Transverse colon (tissue), 4 donors: ENCODE measurements around the gene ACVR1B. TPM values are rescaled to one million over a fixed set of nuclear protein-coding genes. Genes with fewer than 3 reads are reported as not detected.
"Not testable (repeated sequence)": the region's sequence is repeated elsewhere in the genome, so short reads cannot be mapped to it uniquely, and the experiment has no call there.

Experiments
- DNase-seq: peaks from one replicate; pipeline ENCODE4 v3.0.0-alpha.2; 2019
- H3K27ac ChIP-seq, 4 donors: fragments of 200-600 bp; sonication (generic); 2 replicates each; pipeline ENCODE4 v1.5.1; 2016 to 2018; ENCODE audit warnings: inconsistent platforms in 4 of 4
- H3K27me3 ChIP-seq: fragments of 200-600 bp; sonication (generic); 2 replicates; pipeline ENCODE4 v1.5.1; 2017; ENCODE audit warnings: inconsistent platforms
- H3K36me3 ChIP-seq, 4 donors: fragments of 200-600 bp; sonication (generic); 2 replicates each; pipeline ENCODE4 v1.5.1; 2017 to 2019; ENCODE audit warnings: inconsistent platforms in 4 of 4
- H3K4me1 ChIP-seq, 4 donors: fragments of 200-600 bp; sonication (generic); 2 replicates each; pipeline ENCODE4 v1.5.1; 2017 to 2020; ENCODE audit warnings: inconsistent platforms in 4 of 4
- H3K4me3 ChIP-seq, 4 donors: fragments of 200-600 bp; sonication (generic); 1 replicate in 1 of 4; 2 replicates in 3 of 4; pipeline versions ENCODE4 v1.5.1 to v1.6.1; 2017 to 2019; ENCODE audit warnings: inconsistent platforms in 4 of 4
- H3K9me3 ChIP-seq, 2 donors: fragments of 200-600 bp; sonication (generic); 2 replicates each; pipeline ENCODE4 v1.5.1; 2017 to 2019; ENCODE audit warnings: inconsistent platforms in 2 of 2
- CTCF ChIP-seq, 5 experiments: fragments of 200-600 bp in 3 of 5; fragments of 450-650 bp in 2 of 5; sonication (generic) in 3 of 5; IDR thresholded peaks; 1 replicate in 2 of 5; 2 replicates in 3 of 5; pipeline ENCODE4 v1.5.1; 2016 to 2017; ENCODE audit warnings: antibody characterized with exemption in 5 of 5, inconsistent platforms in 3 of 5, mild to moderate bottlenecking in 2 of 5, moderate library complexity in 1 of 5
- EP300 ChIP-seq: sonication (generic); formaldehyde crosslinking; IDR thresholded peaks from one replicate; pipeline ENCODE4 v1.6.1; 2017; ENCODE audit warnings: antibody characterized with exemption, low read depth
- POLR2A ChIP-seq: fragments of 450-650 bp; IDR thresholded peaks from one replicate; pipeline ENCODE4 v1.6.1; 2016; ENCODE audit warnings: antibody characterized with exemption, mild to moderate bottlenecking, moderate library complexity
- POLR2AphosphoS5 ChIP-seq, 3 donors: sonication (generic); formaldehyde crosslinking; IDR thresholded peaks; one replicate each; pipeline ENCODE4 v1.6.1; 2016; ENCODE audit warnings: antibody characterized with exemption in 3 of 3
- WGBS, 2 donors: methylation state at CpG; one replicate each; pipeline ENCODE4 v1.1.5; 2018; ENCODE audit warnings: low coverage in 1 of 2; 5-methylcytosine and 5-hydroxymethylcytosine counted together
- in situ Hi-C, 4 donors: fragments of 200-750 bp; cut with MboI; loops; one replicate each; pipeline versions ENCODE4 v1.15.0 to v1.15.1; 2017; ENCODE audit warnings: low sequenced_read_pairs in 3 of 4, low pct_ligation_motif_present in 1 of 4, low pct_unique_long_range_greater_than_20kb in 1 of 4
- intact Hi-C: fragments of 100-400 bp; cut with DNase I; formaldehyde crosslinking; loops from one replicate; pipeline ENCODE4 v1.15.1; 2023; ENCODE audit warnings: low total_unique reads
- total RNA-seq, 4 donors: library from RNA; depleted of rRNA; stranded (reverse); fragments of >200 nt; gene quantifications; one replicate each; pipeline ENCODE4 v1.1.0, GENCODE V29; 2016

ACVR1B gene
- total RNA-seq, 4 donors from 2014 or later = 22.5 to 96.9 (median 68.7) TPM

- 0 to 53% methylated on average over 1 to 2 of the region's 2 CpGs for WGBS, 2 donors
- peaks cover 11 to 55% (median 38%) of the 10 kb centered on the region in 4 donors for H3K4me1 ChIP-seq
Observed at GRCh38 chr12:51974646-51975045, 23.1 kb downstream of the ACVR1B start.

GRCh38 chr12:51975196-51975595 is 23.7 kb downstream of the ACVR1B start:
- H3K4me3 ChIP-seq = no peak overlapping the region
- WGBS, 2 donors = 52 to 94% methylated on average over 4 to 8 of the region's 8 CpGs
- no peaks in the 10 kb centered on the region for H3K9me3 ChIP-seq
- intact Hi-C loops = no loop called here
- DNase-seq = no peak
- in situ Hi-C loops = loop anchor here in 2 of 4 donors (5.0 to 10.0 kb wide), 2 partner anchors 48 to 50 kb away; no protein-coding TSS in a partner anchor
- H3K4me1 ChIP-seq = peaks cover 11 to 50% (median 34%) of the 10 kb centered on the region in 4 donors
- H3K27ac ChIP-seq = no peak overlapping the region
- no peaks in the 10 kb centered on the region for H3K27me3 ChIP-seq
- no peak for TF ChIP-seq POLR2AphosphoS5 (IDR thresholded peaks at IDR 0.05)
- TF ChIP-seq POLR2A = no peak
- H3K36me3 ChIP-seq = peaks cover 0 to 19% (median 3%) of the 10 kb centered on the region in 4 donors

More at GRCh38 chr12:51974646-51975045, 23.1 kb downstream of the ACVR1B start:
- DNase-seq = no peak
- intact Hi-C loops (no loop called here), in situ Hi-C loops (loop anchor here in 2 of 4 donors (5.0 to 10.0 kb wide), 2 partner anchors 47 to 50 kb away; no protein-coding TSS in a partner anchor)
- Histone ChIP-seq H3K27me3 (no peaks in the 10 kb centered on the region), H3K36me3 (peaks cover 0 to 19% (median 3%) of the 10 kb centered on the region in 4 donors), H3K9me3 (no peaks in the 10 kb centered on the region), H3K27ac (no peak overlapping the region), H3K4me3 (no peak overlapping the region)
- TF ChIP-seq EP300 = no peak
- TF ChIP-seq POLR2A = no peak
- no peak for TF ChIP-seq CTCF (IDR thresholded peaks at IDR 0.05)
- TF ChIP-seq POLR2AphosphoS5 (IDR thresholded peaks at IDR 0.05) = no peak

- DNase-seq = no peak
- Histone ChIP-seq H3K27ac (no peak overlapping the region), H3K4me3 (no peak overlapping the region), H3K36me3 (peaks cover 0 to 22% (median 4%) of the 10 kb centered on the region in 4 donors), H3K4me1 (peaks cover 13 to 36% (median 20%) of the 10 kb centered on the region in 4 donors), H3K27me3 (no peaks in the 10 kb centered on the region), H3K9me3 (no peaks in the 10 kb centered on the region)
- WGBS, 2 donors = 83 to 85% methylated on average over 7 to 10 of the region's 10 CpGs
- intact Hi-C loops = no loop called here
- TF ChIP-seq CTCF (IDR thresholded peaks at IDR 0.05) = no peak
- no peak for TF ChIP-seq POLR2AphosphoS5 (IDR thresholded peaks at IDR 0.05)
- no peak for TF ChIP-seq EP300
- TF ChIP-seq POLR2A = no peak
- in situ Hi-C loops = loop anchor here in 2 of 4 donors (5.0 to 10.0 kb wide), 2 partner anchors 49 to 52 kb away; no protein-coding TSS in a partner anchor
Observed at GRCh38 chr12:51976376-51977160, 25.1 kb downstream of the ACVR1B start.

GRCh38 chr12:51977320-51977753 is 25.8 kb downstream of the ACVR1B start:
- H3K4me1 ChIP-seq = peaks cover 11 to 28% (median 13%) of the 10 kb centered on the region in 4 donors
- H3K9me3 ChIP-seq = no peaks in the 10 kb centered on the region
- H3K27ac ChIP-seq = no peak overlapping the region
- intact Hi-C loops (no loop called here), in situ Hi-C loops (loop anchor here in 2 of 4 donors (5.0 to 10.0 kb wide), 2 partner anchors 50 to 53 kb away; no protein-coding TSS in a partner anchor)
- DNase-seq = no peak
- WGBS, 2 donors = 96 to 97% methylated on average over 7 to 8 of the region's 8 CpGs
- TF ChIP-seq EP300 (no peak), POLR2A (no peak), CTCF (IDR thresholded peaks at IDR 0.05) (no peak), POLR2AphosphoS5 (IDR thresholded peaks at IDR 0.05) (no peak)
- H3K27me3 ChIP-seq = no peaks in the 10 kb centered on the region
- H3K4me3 ChIP-seq = no peak overlapping the region
- peaks cover 0 to 28% (median 8%) of the 10 kb centered on the region in 4 donors for H3K36me3 ChIP-seq

- H3K4me1 ChIP-seq, H3K9me3 ChIP-seq, H3K27ac ChIP-seq, DNase-seq, intact Hi-C loops, H3K27me3 ChIP-seq, H3K4me3 ChIP-seq: not testable (repeated sequence)
- WGBS, 2 donors = 87 to 96% methylated on average over 4 to 5 of the region's 5 CpGs
- H3K36me3 ChIP-seq = peaks cover 0 to 34% (median 16%) of the 10 kb centered on the region in 4 donors
- in situ Hi-C loops = loop anchor here in 2 of 4 donors (5.0 to 10.0 kb wide), 2 partner anchors 52 to 55 kb away; no protein-coding TSS in a partner anchor
Observed at GRCh38 chr12:51979306-51979705, 27.8 kb downstream of the ACVR1B start.
